Measurements from ENCODE around the gene RDX.

- TF ChIP-seq CTCF (IDR thresholded peaks at IDR 0.05; ENCODE audit: low read length) (no peak), EZH2phosphoT487 (IDR thresholded peaks at IDR 0.05; ENCODE audit: low read length) (no peak), EZH2 (optimal IDR thresholded peaks at IDR 0.05; ENCODE audit: low read depth, low read length) (no peak)
Measured at GRCh38 chr11:110338684-110339083, 42.3 kb upstream of the RDX start.
